Right cardiac atrium (tissue), 5 donors: Measurements from ENCODE around the gene PACS2. TPM values are rescaled to one million over a fixed set of nuclear protein-coding genes. Genes with fewer than 3 reads are reported as not detected.
"Not testable (repeated sequence)": the region's sequence is repeated elsewhere in the genome, so short reads cannot be mapped to it uniquely, and the experiment has no call there.

Experiments used
- ATAC-seq, 2 donors: fragments of 200-7000 bp; cut with Tn5 transposase; one replicate each; pipeline versions ENCODE4 v1.8.0 to v1.9.1; 2020; ENCODE audit warnings: moderate library complexity in 2 of 2, mild to moderate bottlenecking in 1 of 2
- DNase-seq, 3 donors: peaks; one replicate each; pipeline ENCODE4 v3.0.0-alpha.2; 2020
- H3K27ac ChIP-seq: one replicate; pipeline ENCODE4 v1.5.1; 2013; ENCODE audit warnings: mild to moderate bottlenecking, low read length, control low read depth, moderate library complexity
- H3K27me3 ChIP-seq: one replicate; pipeline ENCODE4 v1.6.1; 2013; ENCODE audit not compliant: control insufficient read depth, insufficient read depth
- H3K4me1 ChIP-seq: one replicate; pipeline ENCODE4 v1.6.1; 2013; ENCODE audit warnings: low read length; ENCODE audit not compliant: control insufficient read depth, insufficient read depth
- H3K4me3 ChIP-seq: one replicate; pipeline ENCODE4 v1.5.1; 2013; ENCODE audit warnings: low read length, control low read depth
- H3K9me3 ChIP-seq: one replicate; pipeline ENCODE4 v1.6.1; 2013; ENCODE audit warnings: low read length; ENCODE audit not compliant: control insufficient read depth
- WGBS: extraction: QIAGEN DNeasy Blood & Tissue Kit; methylation state at CpG from one replicate; pipeline ENCODE4 v1.1.7; 2013; 5-methylcytosine and 5-hydroxymethylcytosine counted together
- intact Hi-C, 4 donors: fragments of 100-400 bp; cut with DNase I; formaldehyde crosslinking; loops; one replicate each; pipeline versions ENCODE4 v1.11.0 to v1.14.0; 2022 to 2023
- polyA plus RNA-seq: library from polyadenylated mRNA; stranded (reverse); fragments of 200-250 nt; gene quantifications from one replicate; pipeline ENCODE4 v1.2.3, GENCODE V29; 2013
- total RNA-seq, 4 donors: library from RNA; stranded (reverse); fragmentation: NEBNext Ultra II Directional; extraction: Animal tissue kit (Norgen Biotek cat#: 25700); gene quantifications; one replicate each; pipeline ENCODE4 v1.2.1, GENCODE V29; 2021
- donor health status: healthy with polysubstance abuse.
- donor health status: DM: no; HTN: yes; CAD: no.
- donor health status: DM: no; HTN: no; CAD: no.
- donor health status: DM: no; HTN: yes; CAD: no; lungs with severe emphysema.
- donor health status: DM: yes; HTN: yes; CAD: no.

PACS2 gene
- total and polyA plus RNA-seq, 5 donors: 50.6 to 67.0 (median 63.0) TPM

DNA sequence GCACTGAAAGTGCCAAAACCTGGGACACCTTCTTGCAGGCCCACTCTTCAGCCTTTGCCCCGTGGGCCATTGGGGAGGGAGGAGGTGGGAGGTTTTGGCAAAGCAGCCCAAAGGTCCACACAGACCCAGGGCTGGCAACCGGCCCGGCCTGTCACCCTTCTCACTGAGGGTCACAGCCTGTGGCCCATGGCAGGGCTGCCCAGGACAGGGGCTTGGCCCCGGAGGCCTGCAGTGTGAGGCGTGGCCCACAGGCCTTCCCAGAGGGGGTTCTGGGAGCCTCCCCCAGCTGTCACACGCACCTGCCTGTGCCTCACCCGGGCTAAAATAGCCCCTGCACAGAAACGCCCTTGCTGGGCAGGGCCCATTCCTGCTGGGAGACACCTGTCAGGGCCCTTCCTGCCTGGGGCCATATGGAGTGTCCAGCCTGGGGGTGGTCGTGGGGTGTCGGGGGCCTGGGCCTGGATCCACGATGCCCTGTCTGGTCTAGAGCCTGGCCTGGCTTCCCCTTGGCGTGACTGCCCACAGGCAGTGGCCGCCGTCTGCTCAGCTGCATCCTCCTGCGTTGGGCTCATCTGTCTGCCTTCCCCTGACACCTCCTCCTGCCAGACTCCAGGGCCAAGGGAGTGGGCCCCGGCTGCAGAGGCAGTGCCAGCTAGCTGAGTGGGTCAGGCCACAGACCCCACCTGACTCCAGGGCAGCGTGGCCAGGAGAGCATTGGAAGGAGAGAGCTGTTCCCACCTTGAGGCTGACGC, 19.2 kb downstream of the PACS2 start:
- no peaks in the 10 kb centered on the region for H3K9me3 ChIP-seq
- H3K4me1 ChIP-seq: peaks cover 24% of the 10 kb centered on the region
- H3K27me3 ChIP-seq: no peaks in the 10 kb centered on the region
- peak in 1 of 2 donors; percentile 7 for ATAC-seq
- intact Hi-C loops: no loop called here
- peak in 2 of 3 donors; percentile 64 to 73 for DNase-seq
- 64% methylated on average over 18 of the region's 18 CpGs for WGBS
- H3K4me3 ChIP-seq: no peak overlapping the region
- no peak overlapping the region for H3K27ac ChIP-seq

GRCh38 chr14:105334383-105335230, 20.1 kb downstream of the PACS2 start:
- intact Hi-C loops: no loop called here
- WGBS: 90% methylated on average over 17 of the region's 17 CpGs
- DNase-seq (peak in 2 of 3 donors; percentile 22 to 28), ATAC-seq (no peak)
- peaks cover 21% of the 10 kb centered on the region for H3K4me1 ChIP-seq
- H3K27me3 ChIP-seq: no peaks in the 10 kb centered on the region
- H3K27ac ChIP-seq: no peak overlapping the region
- H3K4me3 ChIP-seq: no peak overlapping the region
- no peaks in the 10 kb centered on the region for H3K9me3 ChIP-seq

- Histone ChIP-seq H3K4me1 (peaks cover 20% of the 10 kb centered on the region), H3K27ac (peak overlapping the region; percentile 22)
- H3K9me3 ChIP-seq, H3K4me3 ChIP-seq, ATAC-seq, H3K27me3 ChIP-seq, intact Hi-C loops: not testable (repeated sequence)
- 94% methylated on average over 22 of the region's 22 CpGs for WGBS
- DNase-seq: peak in 2 of 3 donors; percentile 39 to 44
Measured at GRCh38 chr14:105335231-105335542, 20.6 kb downstream of the PACS2 start.

- peak; percentile 47 to 61 for ATAC-seq
- H3K27me3 ChIP-seq: no peaks in the 10 kb centered on the region
- peak overlapping the region; percentile 22 for H3K27ac ChIP-seq
- H3K9me3 ChIP-seq: no peaks in the 10 kb centered on the region
- H3K4me3 ChIP-seq: no peak overlapping the region
- peaks cover 20% of the 10 kb centered on the region for H3K4me1 ChIP-seq
- DNase-seq: peak in 2 of 3 donors; percentile 85 to 86
- WGBS: 66% methylated on average over 33 of the region's 33 CpGs
- intact Hi-C loops: no loop called here
Measured at GRCh38 chr14:105335735-105336476, 21.4 kb downstream of the PACS2 start.

GRCh38 chr14:105336477-105337287, 22.1 kb downstream of the PACS2 start:
- Histone ChIP-seq H3K4me3 (no peak overlapping the region), H3K4me1 (peaks cover 20% of the 10 kb centered on the region), H3K27ac (no peak overlapping the region), H3K9me3 (no peaks in the 10 kb centered on the region), H3K27me3 (no peaks in the 10 kb centered on the region)
- ATAC-seq: no peak
- DNase-seq: peak in 2 of 3 donors; percentile 18 to 28
- WGBS: 92% methylated on average over 26 of the region's 26 CpGs
- intact Hi-C loops: no loop called here

DNA sequence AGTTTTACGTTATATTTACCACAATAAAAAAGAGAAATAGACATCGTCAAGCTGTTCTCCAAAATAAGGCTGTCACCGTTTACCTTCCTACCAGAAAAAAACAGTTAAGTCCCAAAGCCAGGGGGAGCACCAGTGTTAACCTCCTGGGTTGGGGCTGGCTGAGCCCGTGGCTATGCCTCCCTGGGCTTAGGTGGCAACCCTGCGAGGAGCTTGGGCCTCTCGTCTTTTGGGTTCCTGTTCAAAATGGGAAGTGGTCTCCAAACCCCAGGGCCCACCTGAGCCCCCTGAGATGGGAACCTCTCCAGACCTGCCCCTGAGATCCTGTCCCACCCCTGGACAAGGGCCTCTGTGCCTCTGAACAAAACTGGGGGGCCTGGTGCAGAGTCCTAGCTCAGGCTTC, 22.9 kb downstream of the PACS2 start:
- no peak overlapping the region for H3K4me3 ChIP-seq
- ATAC-seq (no peak), DNase-seq (no peak)
- WGBS: 82% methylated on average over 6 of the region's 6 CpGs
- no peak overlapping the region for H3K27ac ChIP-seq
- H3K9me3 ChIP-seq: no peaks in the 10 kb centered on the region
- H3K4me1 ChIP-seq: peaks cover 20% of the 10 kb centered on the region
- intact Hi-C loops: no loop called here
- H3K27me3 ChIP-seq: no peaks in the 10 kb centered on the region

DNA sequence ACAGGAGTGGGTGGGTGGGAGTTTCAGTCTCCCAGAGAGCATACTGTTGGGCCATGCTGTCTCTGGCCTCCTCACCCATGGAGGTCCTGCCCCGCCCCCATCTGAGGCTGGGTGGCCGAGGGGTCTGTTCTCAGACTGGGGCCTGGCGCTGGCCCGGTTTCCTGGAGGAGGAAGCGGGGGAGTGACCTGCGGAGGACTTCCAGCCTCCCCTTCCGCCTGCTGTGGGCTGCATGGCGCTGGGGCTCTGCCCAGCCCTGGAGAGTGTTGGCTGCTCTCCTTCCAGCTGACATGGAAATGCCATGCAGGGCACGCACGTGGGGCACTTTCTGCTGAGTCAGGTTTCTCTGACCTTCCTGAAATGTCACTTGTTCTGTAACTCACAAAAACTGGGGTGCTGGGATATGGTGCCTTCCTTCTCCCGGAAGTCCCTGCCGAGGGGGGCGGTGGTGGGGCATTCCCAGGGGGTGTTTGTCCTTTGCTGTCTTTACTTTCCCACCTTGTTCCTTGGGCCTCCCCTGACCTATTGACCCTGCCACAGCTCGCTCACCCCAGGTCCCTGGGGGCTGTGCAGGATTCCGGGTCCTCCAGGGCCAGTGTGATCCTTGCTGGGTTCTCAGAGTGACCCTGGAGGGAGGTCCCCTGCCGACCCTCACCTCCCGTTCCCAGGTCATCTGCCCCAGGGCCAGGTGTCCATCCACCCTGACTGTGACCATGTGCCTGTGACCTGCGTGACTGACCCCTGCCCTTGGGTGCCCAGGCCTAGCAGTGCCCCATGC, 23.6 kb downstream of the PACS2 start:
- WGBS: 46% methylated on average over 18 of the region's 18 CpGs
- DNase-seq: peak; percentile 65 to 87 (median 83)
- H3K4me3 ChIP-seq: no peak overlapping the region
- H3K27ac ChIP-seq: peak overlapping the region; percentile 5
- H3K4me1 ChIP-seq: peaks cover 22% of the 10 kb centered on the region
- no peaks in the 10 kb centered on the region for H3K9me3 ChIP-seq
- intact Hi-C loops: no loop called here
- no peaks in the 10 kb centered on the region for H3K27me3 ChIP-seq
- ATAC-seq: peak; percentile 56 to 70

DNA sequence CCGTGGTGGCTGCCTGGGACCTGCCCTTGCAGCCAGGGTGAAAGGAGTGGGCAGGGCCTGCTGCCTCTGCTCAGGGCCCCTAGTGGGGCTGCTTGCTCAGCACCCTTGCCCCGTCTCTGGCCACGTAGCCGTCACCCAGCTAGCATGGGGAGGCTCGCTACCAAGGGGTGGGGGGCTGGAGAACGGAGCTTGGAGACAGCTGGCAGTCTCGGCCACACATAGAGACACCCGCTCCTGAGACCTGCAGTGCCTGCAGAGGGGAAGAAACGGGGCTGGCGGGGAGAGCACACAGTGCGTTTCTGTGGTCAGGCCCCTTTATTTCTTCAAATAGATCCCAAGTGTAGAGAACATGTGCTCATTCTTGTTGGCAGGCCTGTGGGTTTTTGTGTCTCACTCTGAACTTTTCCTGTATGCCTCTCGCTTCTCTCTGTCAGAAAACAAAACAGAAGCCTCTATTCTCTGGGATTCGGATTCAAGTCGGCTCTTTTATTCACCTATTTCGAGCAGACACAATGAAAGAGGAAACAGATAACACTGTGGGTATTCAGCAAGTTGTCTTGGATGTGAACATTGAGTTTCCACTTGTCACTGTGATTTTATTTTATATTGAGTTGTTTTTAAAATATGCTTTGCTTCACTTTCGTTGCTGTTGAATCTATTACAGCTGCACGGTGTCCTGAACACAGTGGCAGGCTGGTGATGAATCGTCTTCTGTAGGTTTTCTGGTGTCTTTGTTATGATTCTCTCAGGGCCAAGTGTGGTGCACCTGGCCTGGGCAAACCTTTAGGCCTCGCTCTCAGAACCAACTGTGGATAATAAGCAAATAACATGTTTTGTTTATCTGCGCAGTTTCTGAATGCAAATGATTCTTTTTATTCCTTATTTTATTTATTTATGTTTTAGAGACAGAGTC, 26.5 kb downstream of the PACS2 start:
- WGBS: 36% methylated on average over 20 of the region's 20 CpGs
- intact Hi-C loops: no loop called here
- DNase-seq: peak in 2 of 3 donors; percentile 51 to 55
- Histone ChIP-seq H3K9me3 (no peaks in the 10 kb centered on the region), H3K4me1 (peaks cover 20% of the 10 kb centered on the region), H3K27me3 (no peaks in the 10 kb centered on the region), H3K4me3 (no peak overlapping the region), H3K27ac (peak overlapping the region; percentile 62)
- peak; percentile 21 to 45 for ATAC-seq

GRCh38 chr14:105343194-105343593, 28.6 kb downstream of the PACS2 start:
- Histone ChIP-seq H3K27me3 (no peaks in the 10 kb centered on the region), H3K4me1 (peaks cover 15% of the 10 kb centered on the region), H3K4me3 (no peak overlapping the region), H3K9me3 (no peaks in the 10 kb centered on the region), H3K27ac (no peak overlapping the region)
- intact Hi-C loops: no loop called here
- ATAC-seq (no peak), DNase-seq (peak in 1 of 3 donors; percentile 12)
- WGBS: 70% methylated on average over 7 of the region's 7 CpGs
